ENCODE measurements around the gene TRIM65.
A peak's percentile ranks its signal among the peaks of the same experiment; 100 is the strongest.
"Not testable (repeated sequence)": the region's sequence is repeated elsewhere in the genome, so short reads cannot be mapped to it uniquely, and the experiment has no call there.

TRIM65 gene

GRCh38 chr17:75875182-75875939 lies 21.4 kb downstream of the TRIM65 start:
- no peak for TF ChIP-seq CTCF (IDR thresholded peaks at IDR 0.05; ENCODE audit: control insufficient read depth, extremely low read depth, insufficient read depth)
- peak overlapping the region; percentile 58 for H3K4me3 ChIP-seq (ENCODE audit: low read depth, low read length)
- no peak for DNase-seq (ENCODE audit: low read depth)

- DNase-seq (ENCODE audit: low read depth) = no peak
- no peak for TF ChIP-seq CTCF (IDR thresholded peaks at IDR 0.05; ENCODE audit: control insufficient read depth, extremely low read depth, insufficient read depth)
- H3K4me3 ChIP-seq (ENCODE audit: low read depth, low read length) = no peak overlapping the region
Measured at GRCh38 chr17:75874323-75875181, 22.2 kb downstream of the TRIM65 start.

GRCh38 chr17:75873587-75874322 lies 23.0 kb downstream of the TRIM65 start:
- no peak for TF ChIP-seq CTCF (IDR thresholded peaks at IDR 0.05; ENCODE audit: control insufficient read depth, extremely low read depth, insufficient read depth)
- no peak overlapping the region for H3K4me3 ChIP-seq (ENCODE audit: low read depth, low read length)
- DNase-seq (ENCODE audit: low read depth) = no peak

- no peak for TF ChIP-seq CTCF (IDR thresholded peaks at IDR 0.05; ENCODE audit: control insufficient read depth, extremely low read depth, insufficient read depth)
- H3K4me3 ChIP-seq (ENCODE audit: low read depth, low read length) = no peak overlapping the region
- no peak for DNase-seq (ENCODE audit: low read depth)
Measured at GRCh38 chr17:75872434-75873351, 24.1 kb downstream of the TRIM65 start.

GRCh38 chr17:75870228-75870627 lies 26.5 kb downstream of the TRIM65 start:
- not testable (repeated sequence) for H3K4me3 ChIP-seq (ENCODE audit: low read depth, low read length); DNase-seq (ENCODE audit: low read depth)

- no peak for TF ChIP-seq CTCF (IDR thresholded peaks at IDR 0.05; ENCODE audit: control insufficient read depth, extremely low read depth, insufficient read depth)
- no peak for DNase-seq (ENCODE audit: low read depth)
- H3K4me3 ChIP-seq (ENCODE audit: low read depth, low read length) = no peak overlapping the region
Measured at GRCh38 chr17:75869282-75870141, 27.2 kb downstream of the TRIM65 start.

GRCh38 chr17:75868730-75869281 lies 27.9 kb downstream of the TRIM65 start:
- not testable (repeated sequence) for H3K4me3 ChIP-seq (ENCODE audit: low read depth, low read length); DNase-seq (ENCODE audit: low read depth)

GRCh38 chr17:75865404-75866188 lies 31.2 kb downstream of the TRIM65 start:
- not testable (repeated sequence) for H3K4me3 ChIP-seq (ENCODE audit: low read depth, low read length); DNase-seq (ENCODE audit: low read depth)

- H3K4me3 ChIP-seq (ENCODE audit: low read depth, low read length); DNase-seq (ENCODE audit: low read depth): not testable (repeated sequence)
Measured at GRCh38 chr17:75864887-75865286, 31.9 kb downstream of the TRIM65 start.
